Ovary (tissue), 3 donors: ENCODE results near the gene TSPAN3.

Source experiments
- CTCF ChIP-seq, 3 donors: fragments of 450-650 bp in 2 of 3; fragments of 200-600 bp in 1 of 3; IDR thresholded peaks; one replicate each; pipeline versions ENCODE4 v1.5.1 to v1.8.0; 2016 to 2022; ENCODE audit warnings: antibody characterized with exemption in 3 of 3, mild to moderate bottlenecking in 1 of 3
- POLR2A ChIP-seq: fragments of 450-650 bp; IDR thresholded peaks from one replicate; pipeline ENCODE4 v1.6.1; 2017; ENCODE audit warnings: antibody characterized with exemption, mild to moderate bottlenecking, moderate library complexity
- donor health status: DM: no; HTN: no; CAD: no.

- TF ChIP-seq CTCF (IDR thresholded peaks at IDR 0.05), result peak; percentile 34 to 74 (median 36)
- no peak for TF ChIP-seq POLR2A
Observed at GRCh38 chr15:77107531-77108355, 36.8 kb upstream of the TSPAN3 start.
